GM12878 (cell line): ENCODE results near the gene KCNQ1. TPM values are rescaled to one million over a fixed set of nuclear protein-coding genes. Genes with fewer than 3 reads are reported as not detected.

Source experiments
- ATAC-seq: fragments of 200-7000 bp; cut with Tn5 transposase; 3 replicates; pipeline ENCODE4 v1.9.1; 2020; ENCODE audit warnings: mild to moderate bottlenecking, moderate library complexity
- BruUV-seq: library from RNA; stranded (reverse); fragments of 400-500 nt; replicated peaks from 2 replicates; lab custom pipeline; 2021; lab: Mats Ljungman, UMichigan
- CTCF ChIA-PET: fragments of 300-600 bp; sonication (Branson Sonifier 250); formaldehyde crosslinking; extraction: SDS; loops from one replicate; lab custom pipeline; 2021; ENCODE audit warnings: inconsistent platforms; lab: Yijun Ruan, JAX
- POLR2A ChIA-PET: fragments of 350-600 bp; formaldehyde crosslinking; extraction: SDS; loops from one replicate; lab custom pipeline; 2021; ENCODE audit warnings: inconsistent platforms; lab: Charles Lee
- RAD21 ChIA-PET: fragments of 300-600 bp; sonication (Branson Sonifier 250); formaldehyde crosslinking; loops from one replicate; lab custom pipeline; 2023; ENCODE audit warnings: antibody characterized with exemption; ENCODE audit not compliant: unreplicated experiment; lab: Charles Lee
- SMC1A ChIA-PET: fragments of 300-600 bp; sonication (Branson Sonifier 250); formaldehyde crosslinking; loops from one replicate; lab custom pipeline; 2023; ENCODE audit not compliant: unreplicated experiment, uncharacterized antibody; lab: Charles Lee
- DNase-seq: peaks from one replicate; pipeline ENCODE4 v3.0.0-alpha.2; 2011; ENCODE audit warnings: low read depth, low spot score
- FAIRE-seq: peaks from 3 replicates; lab custom pipeline; 2011; peaks lifted over from hg19 to GRCh38; lab: Jason Lieb, UNC
- H2AFZ ChIP-seq: 2 replicates; pipeline ENCODE4 v1.6.0; 2011; ENCODE audit warnings: low read depth, low read length, control low read depth; ENCODE audit not compliant: control insufficient read depth
- H3K27ac ChIP-seq: 2 replicates; pipeline ENCODE4 v1.5.1; 2011; ENCODE audit warnings: control low read depth; ENCODE audit not compliant: control insufficient read depth, insufficient read depth
- H3K27me3 ChIP-seq, 2 experiments: replicated peaks in 1 of 2; 2 replicates each; pipeline versions ENCODE4 v1.6.0 to v1.6.1; 2011; ENCODE audit warnings: low read length in 1 of 2; ENCODE audit not compliant: control insufficient read depth in 2 of 2, insufficient read depth in 2 of 2
- H3K36me3 ChIP-seq, 2 experiments: 2 replicates each; pipeline ENCODE4 v1.5.1; 2011; ENCODE audit warnings: low read length in 1 of 2; ENCODE audit not compliant: control insufficient read depth in 2 of 2, insufficient read depth in 2 of 2
- H3K4me1 ChIP-seq: 2 replicates; pipeline ENCODE4 v1.6.1; 2011; ENCODE audit warnings: mild to moderate bottlenecking, low read length, moderate library complexity, mixed read lengths; ENCODE audit not compliant: control insufficient read depth, insufficient read depth
- H3K4me2 ChIP-seq: 2 replicates; pipeline ENCODE4 v1.6.0; 2011; ENCODE audit warnings: control low read depth; ENCODE audit not compliant: control insufficient read depth, insufficient read depth
- H3K4me3 ChIP-seq: fragments of 200-600 bp; sonication (generic); 2 replicates; pipeline ENCODE4 v1.5.1; 2016
- H3K79me2 ChIP-seq: 2 replicates; pipeline ENCODE4 v1.6.0; 2011; ENCODE audit warnings: low read length; ENCODE audit not compliant: control insufficient read depth, insufficient read depth
- H3K9ac ChIP-seq: 2 replicates; pipeline ENCODE4 v1.8.0; 2011; ENCODE audit warnings: low read length, control low read depth, mixed read lengths; ENCODE audit not compliant: control insufficient read depth, insufficient read depth
- H3K9me3 ChIP-seq: replicated peaks from 3 replicates; pipeline ENCODE4 v1.5.1; 2011; ENCODE audit warnings: mild to moderate bottlenecking, low read length; ENCODE audit not compliant: control insufficient read depth, insufficient read depth
- H4K20me1 ChIP-seq: 2 replicates; pipeline ENCODE4 v1.6.0; 2011; ENCODE audit not compliant: control insufficient read depth, insufficient read depth
- BHLHE40 ChIP-seq, 2 experiments: fragments of 450-650 bp in 1 of 2; IDR thresholded peaks; 2 replicates each; pipeline ENCODE4 v1.6.1; 2011 to 2017; ENCODE audit warnings: low read depth in 2 of 2, borderline replicate concordance in 1 of 2, improper control_type of control experiment in 1 of 2, low read length in 1 of 2, mild to moderate bottlenecking in 1 of 2
- CHD2 ChIP-seq: IDR thresholded peaks from 2 replicates; pipeline ENCODE4 v1.6.1; 2011; ENCODE audit warnings: low read depth, low read length, improper control_type of control experiment, borderline replicate concordance
- IKZF1 ChIP-seq: fragments of 450-650 bp; conservative IDR thresholded peaks from 2 replicates; pipeline ENCODE4 v1.6.1; 2017; ENCODE audit warnings: antibody characterized with exemption, mild to moderate bottlenecking
- PBX3 ChIP-seq: IDR thresholded peaks from 2 replicates; pipeline ENCODE4 v1.6.1; 2011; ENCODE audit warnings: mild to moderate bottlenecking, low read depth, low read length, moderate library complexity; ENCODE audit not compliant: insufficient replicate concordance
- SPI1 ChIP-seq: IDR thresholded peaks from 2 replicates; pipeline ENCODE4 v1.6.1; 2011; ENCODE audit warnings: low read depth, mild to moderate bottlenecking, low read length, moderate library complexity, borderline replicate concordance; ENCODE audit not compliant: insufficient read depth
- SREBF1 ChIP-seq: IDR thresholded peaks from 2 replicates; pipeline ENCODE4 v1.6.1; 2012; ENCODE audit warnings: mild to moderate bottlenecking, low read length
- SUPT20H ChIP-seq: IDR thresholded peaks from 2 replicates; pipeline ENCODE4 v1.6.1; 2011; ENCODE audit warnings: low read depth, mild to moderate bottlenecking, low read length, moderate library complexity, borderline replicate concordance; ENCODE audit not compliant: control insufficient read depth
- USF1 ChIP-seq: IDR thresholded peaks from 2 replicates; pipeline ENCODE4 v1.6.1; 2011; ENCODE audit warnings: borderline replicate concordance, low read depth, mild to moderate bottlenecking, moderate library complexity, mixed read lengths, low read length; ENCODE audit not compliant: insufficient read depth; ENCODE audit errors: extremely low read length
- ZNF207 ChIP-seq: fragments of 450-650 bp; IDR thresholded peaks from 2 replicates; pipeline ENCODE4 v1.6.1; 2014; ENCODE audit warnings: antibody characterized with exemption, mild to moderate bottlenecking, borderline replicate concordance
- WGBS: methylation state at CpG from one replicate; pipeline ENCODE4 v1.1.6; 2016; ENCODE audit warnings: low lambda C conversion rate; ENCODE audit not compliant: insufficient replicate concordance, insufficient coverage; ENCODE audit errors: missing lambda C conversion rate; 5-methylcytosine and 5-hydroxymethylcytosine counted together
- in situ Hi-C: fragments of 300-500 bp; cut with MboI; formaldehyde crosslinking; loops from 9 replicates; pipeline ENCODE4 v1.14.3; 2018; ENCODE audit warnings: mixed read lengths
- intact Hi-C: fragments of 100-400 bp; cut with micrococcal nuclease; formaldehyde crosslinking; loops from one replicate; pipeline ENCODE4 v1.14.2; 2022; ENCODE audit not compliant: unreplicated experiment
- polyA plus RNA-seq, 11 experiments: library from polyadenylated mRNA; depleted of rRNA in 4 of 11; unstranded in 6 of 11; stranded (reverse) in 5 of 11; fragments of >200 nt; fragmentation: Nextera tagmentation in 4 of 11; fragmentation: Illumina TruSeq in 1 of 11; extraction: Ambion mirVana in 4 of 11; extraction: Trizol in 1 of 11; gene quantifications; 1 replicate in 1 of 11; 2 replicates in 10 of 11; pipeline versions ENCODE4 v1.2.1 to v1.2.3, GENCODE V29; 2011 to 2016; ENCODE audit warnings: inconsistent platforms in 2 of 11, missing spikeins in 2 of 11, low read depth in 1 of 11
- total RNA-seq, 4 experiments: library from RNA; depleted of rRNA in 3 of 4; stranded (reverse); fragments of >200 nt in 3 of 4; fragmentation: Illumina TruSeq in 1 of 4; extraction: Trizol in 1 of 4; gene quantifications; 2 replicates each; pipeline versions ENCODE4 v1.2.1 to v1.2.3, GENCODE V29; 2013 to 2021
- TF ChIP-seq, protein P1 (sequence below): fragments of 450-650 bp; conservative IDR thresholded peaks from 2 replicates; pipeline ENCODE4 v1.6.1; 2017; ENCODE audit warnings: mild to moderate bottlenecking, moderate library complexity
- TF ChIP-seq, protein P2 (sequence below): fragments of 450-650 bp; IDR thresholded peaks from 2 replicates; pipeline ENCODE4 v1.6.1; 2017; ENCODE audit warnings: borderline replicate concordance
- TF ChIP-seq, protein P3 (sequence below): fragments of 450-650 bp; IDR thresholded peaks from 2 replicates; pipeline ENCODE4 v1.6.1; 2014; ENCODE audit warnings: mild to moderate bottlenecking
- TF ChIP-seq, protein P4 (sequence below): fragments of 450-650 bp; formaldehyde crosslinking; IDR thresholded peaks from 2 replicates; pipeline ENCODE4 v1.4.0; 2020; ENCODE audit warnings: mild to moderate bottlenecking, moderate library complexity

The KCNQ1 gene
- total and polyA plus RNA-seq, 10 of the 15 experiments (the other 5 are each of a cell fraction or from before 2014, with no cell fraction given) = 0.03 to 0.15 (median 0.12) TPM; not detected in 7

DNA sequence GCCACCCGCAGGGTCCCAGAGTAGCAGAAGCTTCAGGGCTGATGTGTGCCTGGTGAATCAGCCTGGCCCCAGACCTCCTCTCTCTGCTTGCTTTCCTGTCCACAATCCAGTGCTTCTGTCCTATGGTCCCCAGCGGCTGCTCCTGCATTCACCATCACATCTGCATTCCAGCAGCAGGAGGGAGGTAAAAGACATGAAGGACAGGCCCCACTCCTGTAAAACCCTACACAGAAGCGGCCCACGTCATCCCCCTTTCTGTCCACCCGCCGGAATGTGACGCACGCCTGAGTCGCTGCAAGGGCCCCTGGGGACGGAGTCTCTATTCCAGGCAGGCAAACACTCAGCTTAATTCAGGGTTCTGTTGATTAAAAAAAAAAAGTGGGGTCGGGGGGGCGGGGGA, 382.4 kb downstream of the KCNQ1 start:
- in situ Hi-C loops = no loop called here
- 52% methylated on average over 11 of the region's 12 CpGs for WGBS
- H4K20me1 ChIP-seq = no peaks in the 10 kb centered on the region
- BruUV-seq = no TSS peak
- H3K36me3 ChIP-seq = no peaks in the 10 kb centered on the region
- TF ChIP-seq USF1 (no peak), PBX3 (no peak), BHLHE40 (IDR thresholded peaks at IDR 0.05; ENCODE audit: borderline replicate concordance in 1 of 2, low read depth in 2 of 2, low read length in 1 of 2) (no peak), IKZF1 (no peak), SUPT20H (no peak), SPI1 (no peak), SREBF1 (no peak), CHD2 (no peak), ZNF207 (no peak)
- TF ChIP-seq, protein P1, sequence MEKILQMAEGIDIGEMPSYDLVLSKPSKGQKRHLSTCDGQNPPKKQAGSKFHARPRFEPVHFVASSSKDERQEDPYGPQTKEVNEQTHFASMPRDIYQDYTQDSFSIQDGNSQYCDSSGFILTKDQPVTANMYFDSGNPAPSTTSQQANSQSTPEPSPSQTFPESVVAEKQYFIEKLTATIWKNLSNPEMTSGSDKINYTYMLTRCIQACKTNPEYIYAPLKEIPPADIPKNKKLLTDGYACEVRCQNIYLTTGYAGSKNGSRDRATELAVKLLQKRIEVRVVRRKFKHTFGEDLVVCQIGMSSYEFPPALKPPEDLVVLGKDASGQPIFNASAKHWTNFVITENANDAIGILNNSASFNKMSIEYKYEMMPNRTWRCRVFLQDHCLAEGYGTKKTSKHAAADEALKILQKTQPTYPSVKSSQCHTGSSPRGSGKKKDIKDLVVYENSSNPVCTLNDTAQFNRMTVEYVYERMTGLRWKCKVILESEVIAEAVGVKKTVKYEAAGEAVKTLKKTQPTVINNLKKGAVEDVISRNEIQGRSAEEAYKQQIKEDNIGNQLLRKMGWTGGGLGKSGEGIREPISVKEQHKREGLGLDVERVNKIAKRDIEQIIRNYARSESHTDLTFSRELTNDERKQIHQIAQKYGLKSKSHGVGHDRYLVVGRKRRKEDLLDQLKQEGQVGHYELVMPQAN = no peak
- TF ChIP-seq, protein P2, sequence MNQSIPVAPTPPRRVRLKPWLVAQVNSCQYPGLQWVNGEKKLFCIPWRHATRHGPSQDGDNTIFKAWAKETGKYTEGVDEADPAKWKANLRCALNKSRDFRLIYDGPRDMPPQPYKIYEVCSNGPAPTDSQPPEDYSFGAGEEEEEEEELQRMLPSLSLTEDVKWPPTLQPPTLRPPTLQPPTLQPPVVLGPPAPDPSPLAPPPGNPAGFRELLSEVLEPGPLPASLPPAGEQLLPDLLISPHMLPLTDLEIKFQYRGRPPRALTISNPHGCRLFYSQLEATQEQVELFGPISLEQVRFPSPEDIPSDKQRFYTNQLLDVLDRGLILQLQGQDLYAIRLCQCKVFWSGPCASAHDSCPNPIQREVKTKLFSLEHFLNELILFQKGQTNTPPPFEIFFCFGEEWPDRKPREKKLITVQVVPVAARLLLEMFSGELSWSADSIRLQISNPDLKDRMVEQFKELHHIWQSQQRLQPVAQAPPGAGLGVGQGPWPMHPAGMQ = no peak
- TF ChIP-seq, protein P3, sequence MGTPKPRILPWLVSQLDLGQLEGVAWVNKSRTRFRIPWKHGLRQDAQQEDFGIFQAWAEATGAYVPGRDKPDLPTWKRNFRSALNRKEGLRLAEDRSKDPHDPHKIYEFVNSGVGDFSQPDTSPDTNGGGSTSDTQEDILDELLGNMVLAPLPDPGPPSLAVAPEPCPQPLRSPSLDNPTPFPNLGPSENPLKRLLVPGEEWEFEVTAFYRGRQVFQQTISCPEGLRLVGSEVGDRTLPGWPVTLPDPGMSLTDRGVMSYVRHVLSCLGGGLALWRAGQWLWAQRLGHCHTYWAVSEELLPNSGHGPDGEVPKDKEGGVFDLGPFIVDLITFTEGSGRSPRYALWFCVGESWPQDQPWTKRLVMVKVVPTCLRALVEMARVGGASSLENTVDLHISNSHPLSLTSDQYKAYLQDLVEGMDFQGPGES = no peak
- TF ChIP-seq, protein P4, sequence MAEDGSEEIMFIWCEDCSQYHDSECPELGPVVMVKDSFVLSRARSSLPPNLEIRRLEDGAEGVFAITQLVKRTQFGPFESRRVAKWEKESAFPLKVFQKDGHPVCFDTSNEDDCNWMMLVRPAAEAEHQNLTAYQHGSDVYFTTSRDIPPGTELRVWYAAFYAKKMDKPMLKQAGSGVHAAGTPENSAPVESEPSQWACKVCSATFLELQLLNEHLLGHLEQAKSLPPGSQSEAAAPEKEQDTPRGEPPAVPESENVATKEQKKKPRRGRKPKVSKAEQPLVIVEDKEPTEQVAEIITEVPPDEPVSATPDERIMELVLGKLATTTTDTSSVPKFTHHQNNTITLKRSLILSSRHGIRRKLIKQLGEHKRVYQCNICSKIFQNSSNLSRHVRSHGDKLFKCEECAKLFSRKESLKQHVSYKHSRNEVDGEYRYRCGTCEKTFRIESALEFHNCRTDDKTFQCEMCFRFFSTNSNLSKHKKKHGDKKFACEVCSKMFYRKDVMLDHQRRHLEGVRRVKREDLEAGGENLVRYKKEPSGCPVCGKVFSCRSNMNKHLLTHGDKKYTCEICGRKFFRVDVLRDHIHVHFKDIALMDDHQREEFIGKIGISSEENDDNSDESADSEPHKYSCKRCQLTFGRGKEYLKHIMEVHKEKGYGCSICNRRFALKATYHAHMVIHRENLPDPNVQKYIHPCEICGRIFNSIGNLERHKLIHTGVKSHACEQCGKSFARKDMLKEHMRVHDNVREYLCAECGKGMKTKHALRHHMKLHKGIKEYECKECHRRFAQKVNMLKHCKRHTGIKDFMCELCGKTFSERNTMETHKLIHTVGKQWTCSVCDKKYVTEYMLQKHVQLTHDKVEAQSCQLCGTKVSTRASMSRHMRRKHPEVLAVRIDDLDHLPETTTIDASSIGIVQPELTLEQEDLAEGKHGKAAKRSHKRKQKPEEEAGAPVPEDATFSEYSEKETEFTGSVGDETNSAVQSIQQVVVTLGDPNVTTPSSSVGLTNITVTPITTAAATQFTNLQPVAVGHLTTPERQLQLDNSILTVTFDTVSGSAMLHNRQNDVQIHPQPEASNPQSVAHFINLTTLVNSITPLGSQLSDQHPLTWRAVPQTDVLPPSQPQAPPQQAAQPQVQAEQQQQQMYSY (CRISPR knock-in tag) = no peak
- DNase-seq (no peak), ATAC-seq (no peak), FAIRE-seq (no peak)
- no peak overlapping the region for H2AFZ ChIP-seq
- no peak overlapping the region for H3K4me3 ChIP-seq
- SMC1A ChIA-PET = no interaction called here
- intact Hi-C loops = no loop called here
- RAD21 ChIA-PET = no interaction called here
- H3K79me2 ChIP-seq = no peaks in the 10 kb centered on the region
- no peak overlapping the region for H3K4me2 ChIP-seq
- CTCF ChIA-PET = no interaction called here
- no peak overlapping the region for H3K27ac ChIP-seq
- POLR2A ChIA-PET = no interaction called here
- H3K4me1 ChIP-seq = no peaks in the 10 kb centered on the region
- H3K9ac ChIP-seq = no peak overlapping the region
- H3K27me3 ChIP-seq = no peaks in the 10 kb centered on the region; a peak in 2 of 4 replicates
- no peaks in the 10 kb centered on the region; the same call in 2 of the 3 replicates for H3K9me3 ChIP-seq
